Endothelial cell of umbilical vein (primary cell): Measurements from ENCODE around the gene FES.

ENCODE experiments used
- EZH2 ChIP-seq: IDR thresholded peaks from 2 replicates; pipeline ENCODE4 v1.6.1; 2012; ENCODE audit warnings: borderline replicate concordance, low read depth, mild to moderate bottlenecking, moderate library complexity, low read length, inconsistent platforms; ENCODE audit not compliant: severe bottlenecking
- POLR2AphosphoS5 ChIP-seq: IDR thresholded peaks from 2 replicates; pipeline ENCODE4 v1.6.1; 2012; ENCODE audit warnings: low read depth, mild to moderate bottlenecking, control low read depth, low read length, moderate library complexity; ENCODE audit not compliant: insufficient read depth
- TF ChIP-seq, protein P1 (sequence below), 2 donors: IDR thresholded peaks; 1 replicate in 1 of 2; 2 replicates in 1 of 2; pipeline ENCODE4 v1.5.1; 2011; ENCODE audit warnings: low read length in 2 of 2, mild to moderate bottlenecking in 2 of 2, moderate library complexity in 2 of 2, control low read depth in 1 of 2, inconsistent platforms in 1 of 2, low read depth in 1 of 2; ENCODE audit not compliant: insufficient read depth in 1 of 2; ENCODE audit errors: extremely low read depth in 1 of 2
- TF ChIP-seq, protein P2 (sequence below): IDR thresholded peaks from 2 replicates; pipeline ENCODE4 v1.6.1; 2011; ENCODE audit not compliant: insufficient read depth, insufficient read length

DNA sequence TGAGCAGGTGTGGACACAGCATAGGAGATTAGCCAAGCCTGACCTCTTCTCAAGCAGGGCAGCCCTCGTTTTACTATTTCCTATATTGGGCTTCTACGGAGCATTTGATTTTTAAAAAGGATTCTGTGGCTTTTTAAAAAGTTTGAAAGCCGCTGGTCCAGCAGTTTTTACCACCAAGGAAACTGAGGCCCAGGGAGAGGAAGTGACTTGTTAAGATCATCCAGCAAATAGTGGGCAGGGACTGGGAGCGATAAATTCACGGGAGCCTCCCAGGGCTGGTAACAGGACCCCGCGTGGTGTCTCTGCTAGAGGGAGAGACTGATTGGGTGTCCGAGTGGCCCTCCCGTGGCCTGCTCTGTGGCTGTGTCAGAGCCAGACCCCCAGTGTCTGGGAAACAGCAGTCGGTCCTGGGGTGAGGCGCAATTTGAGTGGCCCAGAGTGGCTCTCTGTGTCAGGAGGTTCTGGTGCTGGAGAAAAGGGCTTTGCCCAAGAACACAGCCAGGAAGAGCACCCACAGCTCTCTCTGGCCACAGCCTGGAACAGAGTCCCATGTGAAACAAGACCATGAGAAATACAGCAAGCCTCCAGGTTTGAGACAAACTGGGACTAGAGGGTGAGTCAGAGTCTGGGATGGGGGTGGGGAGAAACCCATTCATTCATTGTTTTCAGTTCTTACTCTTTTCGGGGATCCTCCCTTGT, 11.7 kb upstream of the FES start:
- TF ChIP-seq POLR2AphosphoS5 (peak; percentile 63), EZH2 (no peak)
- TF ChIP-seq, protein P1, sequence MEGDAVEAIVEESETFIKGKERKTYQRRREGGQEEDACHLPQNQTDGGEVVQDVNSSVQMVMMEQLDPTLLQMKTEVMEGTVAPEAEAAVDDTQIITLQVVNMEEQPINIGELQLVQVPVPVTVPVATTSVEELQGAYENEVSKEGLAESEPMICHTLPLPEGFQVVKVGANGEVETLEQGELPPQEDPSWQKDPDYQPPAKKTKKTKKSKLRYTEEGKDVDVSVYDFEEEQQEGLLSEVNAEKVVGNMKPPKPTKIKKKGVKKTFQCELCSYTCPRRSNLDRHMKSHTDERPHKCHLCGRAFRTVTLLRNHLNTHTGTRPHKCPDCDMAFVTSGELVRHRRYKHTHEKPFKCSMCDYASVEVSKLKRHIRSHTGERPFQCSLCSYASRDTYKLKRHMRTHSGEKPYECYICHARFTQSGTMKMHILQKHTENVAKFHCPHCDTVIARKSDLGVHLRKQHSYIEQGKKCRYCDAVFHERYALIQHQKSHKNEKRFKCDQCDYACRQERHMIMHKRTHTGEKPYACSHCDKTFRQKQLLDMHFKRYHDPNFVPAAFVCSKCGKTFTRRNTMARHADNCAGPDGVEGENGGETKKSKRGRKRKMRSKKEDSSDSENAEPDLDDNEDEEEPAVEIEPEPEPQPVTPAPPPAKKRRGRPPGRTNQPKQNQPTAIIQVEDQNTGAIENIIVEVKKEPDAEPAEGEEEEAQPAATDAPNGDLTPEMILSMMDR (IDR thresholded peaks at IDR 0.05; ENCODE audit: extremely low read depth in 1 of 2, insufficient read depth in 1 of 2, low read depth in 1 of 2, low read length in 2 of 2) = no peak
- TF ChIP-seq, protein P2, sequence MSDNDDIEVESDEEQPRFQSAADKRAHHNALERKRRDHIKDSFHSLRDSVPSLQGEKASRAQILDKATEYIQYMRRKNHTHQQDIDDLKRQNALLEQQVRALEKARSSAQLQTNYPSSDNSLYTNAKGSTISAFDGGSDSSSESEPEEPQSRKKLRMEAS = no peak
